CD4-positive, alpha-beta memory T cell (primary cell): Measurements from ENCODE around the gene ZNF423. TPM values are rescaled to one million over a fixed set of nuclear protein-coding genes. Genes with fewer than 3 reads are reported as not detected.

Experiments
- CTCF ChIA-PET: fragments of 350-600 bp; sonication (Branson Sonifier 250); formaldehyde crosslinking; loops from one replicate; lab custom pipeline; 2021; ENCODE audit warnings: inconsistent platforms; ENCODE audit not compliant: partially characterized antibody; lab: Charles Lee
- POLR2A ChIA-PET: fragments of 350-600 bp; sonication (Branson Sonifier 250); formaldehyde crosslinking; loops from one replicate; lab custom pipeline; 2021; ENCODE audit not compliant: partially characterized antibody; lab: Charles Lee
- DNase-seq, 5 donors: peaks; one replicate each; pipeline versions ENCODE4 v3.0.0 to v3.0.0-alpha.2; 2020 to 2022; ENCODE audit warnings: mixed read lengths in 1 of 5
- H3K27ac ChIP-seq: one replicate; pipeline ENCODE4 v1.7.0; 2013; ENCODE audit warnings: low read depth, low read length
- H3K27me3 ChIP-seq: 2 replicates; pipeline ENCODE4 v1.7.0; 2013; ENCODE audit warnings: mild to moderate bottlenecking, low read length, moderate library complexity; ENCODE audit not compliant: insufficient read depth
- H3K36me3 ChIP-seq: 2 replicates; pipeline ENCODE4 v1.7.0; 2013; ENCODE audit warnings: mild to moderate bottlenecking, low read length, moderate library complexity; ENCODE audit not compliant: insufficient read depth
- H3K4me1 ChIP-seq: 2 replicates; pipeline ENCODE4 v1.7.0; 2013; ENCODE audit warnings: mild to moderate bottlenecking, low read length, moderate library complexity; ENCODE audit not compliant: insufficient read depth
- H3K4me3 ChIP-seq, 2 donors: one replicate each; pipeline ENCODE4 v1.7.0; 2013; ENCODE audit warnings: low read length in 2 of 2, mild to moderate bottlenecking in 1 of 2
- H3K9me3 ChIP-seq, 2 donors: one replicate each; pipeline ENCODE4 v1.7.0; 2013; ENCODE audit warnings: low read length in 2 of 2, control low read depth in 1 of 2; ENCODE audit not compliant: control insufficient read depth in 1 of 2
- H3K27ac Mint-ChIP-seq, 7 donors: one replicate each; pipeline ENCODE4 v1.8.0; 2020 to 2021; ENCODE audit warnings: mixed read lengths in 7 of 7, mild to moderate bottlenecking in 6 of 7, inconsistent platforms in 3 of 7, moderate library complexity in 3 of 7
- H3K27me3 Mint-ChIP-seq, 2 donors: one replicate each; pipeline ENCODE4 v1.8.0; 2020 to 2021; ENCODE audit warnings: mixed read lengths in 2 of 2
- H3K36me3 Mint-ChIP-seq, 2 donors: one replicate each; pipeline ENCODE4 v1.8.0; 2020 to 2021; ENCODE audit warnings: mixed read lengths in 2 of 2, inconsistent platforms in 1 of 2, mild to moderate bottlenecking in 1 of 2
- H3K4me1 Mint-ChIP-seq, 4 donors: one replicate each; pipeline ENCODE4 v1.8.0; 2020 to 2021; ENCODE audit warnings: mixed read lengths in 4 of 4, mild to moderate bottlenecking in 1 of 4
- H3K4me3 Mint-ChIP-seq, 8 donors: one replicate each; pipeline ENCODE4 v1.8.0; 2020 to 2021; ENCODE audit warnings: mixed read lengths in 8 of 8, mild to moderate bottlenecking in 7 of 8, moderate library complexity in 6 of 8, inconsistent platforms in 3 of 8
- H3K9me3 Mint-ChIP-seq, 8 donors: one replicate each; pipeline ENCODE4 v1.8.0; 2020 to 2021; ENCODE audit warnings: mixed read lengths in 8 of 8, mild to moderate bottlenecking in 5 of 8, inconsistent platforms in 3 of 8, moderate library complexity in 1 of 8
- intact Hi-C: fragments of 100-400 bp; cut with micrococcal nuclease; formaldehyde crosslinking; loops from one replicate; pipeline ENCODE4 v1.15.1; 2023
- polyA plus RNA-seq, 2 donors: library from polyadenylated mRNA; unstranded; fragments of 300-500 nt; fragmentation: Illumina TruSeq; gene quantifications; one replicate each; pipeline ENCODE4 v1.2.3, GENCODE V29; 2021
- total RNA-seq, 2 experiments: library from RNA; stranded (reverse); gene quantifications; one replicate each; pipeline ENCODE4 v1.2.3, GENCODE V29; 2021

The ZNF423 gene
- total and polyA plus RNA-seq, 4 experiments from 2014 or later: not detected

DNA sequence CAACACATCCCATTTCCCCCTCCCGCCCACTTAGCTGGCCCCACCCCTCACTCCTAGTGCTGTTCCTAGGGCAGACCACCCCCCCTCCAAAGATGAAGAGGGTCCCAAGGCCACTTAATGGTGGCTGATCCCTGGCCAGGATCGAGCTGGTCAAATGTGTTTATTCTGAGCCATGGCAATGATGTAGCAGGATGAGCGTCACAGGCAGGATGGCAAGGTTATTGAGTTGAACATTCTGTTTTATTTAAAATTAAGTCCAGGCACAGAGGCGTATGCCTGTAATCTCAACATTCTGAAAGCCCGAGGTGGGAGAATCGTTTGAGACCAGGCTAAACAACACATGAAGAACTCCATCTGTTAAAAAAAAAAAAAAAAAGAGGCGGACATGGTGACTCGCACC lies 12.2 kb downstream of the ZNF423 start:
- H3K9me3 Mint-ChIP-seq: no peaks in the 10 kb centered on the region
- H3K4me3 Mint-ChIP-seq: no peak overlapping the region
- H3K27ac ChIP-seq: no peak overlapping the region
- no peaks in the 10 kb centered on the region for H3K36me3 ChIP-seq
- no peaks in the 10 kb centered on the region for H3K4me1 ChIP-seq
- H3K4me3 ChIP-seq: no peak overlapping the region
- ChIA-PET POLR2A (no interaction called here), CTCF (no interaction called here)
- no peak for DNase-seq
- H3K36me3 Mint-ChIP-seq: no peaks in the 10 kb centered on the region
- no peak overlapping the region for H3K27ac Mint-ChIP-seq
- H3K4me1 Mint-ChIP-seq: peaks cover 0 to 2% (median 0%) of the 10 kb centered on the region in 4 donors
- no peaks in the 10 kb centered on the region for H3K27me3 ChIP-seq
- peaks cover 12 to 35% of the 10 kb centered on the region in 2 donors for H3K27me3 Mint-ChIP-seq
- intact Hi-C loops: no loop called here
- H3K9me3 ChIP-seq: no peaks in the 10 kb centered on the region

DNA sequence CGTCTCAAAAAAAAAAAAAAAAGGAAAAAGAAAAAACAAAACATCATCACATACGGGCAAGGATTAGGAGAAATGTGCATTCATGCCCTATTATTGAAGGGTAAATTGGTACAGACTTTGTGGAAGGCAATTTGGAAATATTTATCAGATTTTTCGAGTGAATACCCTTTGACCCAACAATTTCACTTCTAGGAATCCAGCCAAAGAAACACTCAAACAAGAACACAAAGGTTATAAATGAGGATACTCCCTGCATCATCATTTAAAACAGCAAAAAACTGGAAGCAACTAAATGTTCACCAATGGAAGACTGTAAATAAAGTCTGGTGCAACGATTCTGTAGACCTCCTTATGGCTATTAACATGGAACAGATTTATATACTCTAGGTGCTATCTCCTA lies 12.9 kb downstream of the ZNF423 start:
- Histone ChIP-seq H3K36me3 (no peaks in the 10 kb centered on the region), H3K27ac (no peak overlapping the region), H3K4me3 (no peak overlapping the region), H3K4me1 (no peaks in the 10 kb centered on the region), H3K9me3 (no peaks in the 10 kb centered on the region), H3K27me3 (no peaks in the 10 kb centered on the region)
- Mint-ChIP-seq H3K27me3 (peaks cover 15 to 28% of the 10 kb centered on the region in 2 donors), H3K4me1 (peaks cover 0 to 2% (median 0%) of the 10 kb centered on the region in 4 donors), H3K4me3 (no peak overlapping the region), H3K9me3 (no peaks in the 10 kb centered on the region), H3K27ac (no peak overlapping the region), H3K36me3 (no peaks in the 10 kb centered on the region)
- ChIA-PET CTCF (no interaction called here), POLR2A (no interaction called here)
- intact Hi-C loops: no loop called here
- no peak for DNase-seq

DNA sequence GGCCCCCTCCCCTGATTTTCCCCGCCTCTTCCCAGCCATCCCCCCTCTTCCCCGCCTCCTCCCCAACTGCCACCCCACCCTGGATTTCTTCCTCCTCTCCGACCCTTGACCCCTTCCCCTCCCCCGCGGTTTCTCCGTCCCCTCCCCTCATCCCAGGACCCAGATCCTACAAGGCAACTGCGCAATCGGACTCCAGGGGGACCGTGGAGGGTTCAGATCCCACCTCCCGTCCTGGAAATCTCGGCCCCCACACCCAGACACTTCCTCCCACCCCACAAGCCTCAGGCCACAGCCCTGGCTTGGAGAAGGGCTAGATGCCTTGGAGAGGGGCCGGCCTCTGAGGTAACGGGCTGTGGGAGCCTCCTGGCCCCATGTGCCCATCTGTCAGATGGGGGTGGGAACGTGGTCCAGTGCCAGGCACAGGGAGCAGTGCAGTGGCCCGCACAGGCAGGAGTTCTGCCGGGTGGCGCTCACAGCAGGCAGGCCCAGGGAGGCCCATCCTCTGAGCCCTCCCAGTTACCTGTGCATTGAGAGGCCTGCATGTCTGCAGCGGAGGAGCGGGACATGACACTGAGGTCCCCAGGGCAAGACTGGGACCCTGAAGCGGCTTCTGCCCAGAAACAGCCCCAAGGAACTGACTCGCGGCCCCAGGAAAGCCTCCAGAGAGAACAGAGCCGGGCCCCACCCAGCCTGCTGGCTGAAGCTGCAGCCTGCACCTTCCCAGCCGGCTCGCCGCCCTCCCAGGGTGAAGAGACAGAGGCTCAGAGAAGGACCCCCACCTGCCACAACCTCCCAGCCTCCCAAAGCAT lies 16.7 kb downstream of the ZNF423 start:
- POLR2A ChIA-PET: no interaction called here
- H3K27me3 ChIP-seq: no peaks in the 10 kb centered on the region
- CTCF ChIA-PET: no interaction called here
- H3K9me3 ChIP-seq: no peaks in the 10 kb centered on the region
- Mint-ChIP-seq H3K27ac (no peak overlapping the region), H3K9me3 (no peaks in the 10 kb centered on the region), H3K4me1 (peaks cover 0 to 2% (median 0%) of the 10 kb centered on the region in 4 donors), H3K4me3 (no peak overlapping the region), H3K36me3 (no peaks in the 10 kb centered on the region), H3K27me3 (peaks cover 16 to 30% of the 10 kb centered on the region in 2 donors)
- intact Hi-C loops: no loop called here
- H3K4me3 ChIP-seq: no peak overlapping the region
- no peaks in the 10 kb centered on the region for H3K36me3 ChIP-seq
- H3K4me1 ChIP-seq: no peaks in the 10 kb centered on the region
- H3K27ac ChIP-seq: no peak overlapping the region
- no peak for DNase-seq

DNA sequence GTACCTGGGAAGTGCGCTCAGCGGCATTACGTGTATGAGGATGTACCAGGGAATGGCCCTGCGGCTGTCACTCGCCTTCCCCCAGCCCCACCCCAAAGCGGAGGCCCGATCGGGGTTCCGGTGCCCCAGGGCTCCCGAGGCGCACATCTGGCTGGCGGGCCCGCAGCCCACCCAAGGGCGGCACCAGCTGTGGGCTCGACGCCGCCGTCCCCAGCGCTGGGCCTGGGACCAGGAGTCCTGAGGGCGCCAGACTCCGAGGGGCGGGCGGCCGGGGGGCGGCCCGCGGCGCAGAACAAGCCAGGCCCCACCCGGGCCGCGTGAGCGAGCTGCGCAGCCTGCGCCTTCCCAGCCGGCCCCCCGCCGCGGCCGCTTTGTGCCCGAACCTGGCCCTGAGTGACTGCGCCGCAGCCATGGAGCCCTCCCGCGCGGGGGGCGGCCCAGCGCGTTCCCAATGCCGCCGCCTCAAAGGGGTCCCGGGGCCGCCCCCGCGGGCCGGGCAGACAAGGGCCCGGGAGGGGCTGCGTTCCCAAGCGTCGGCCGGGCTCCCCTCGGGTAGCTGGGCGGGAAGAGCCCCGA lies 17.4 kb downstream of the ZNF423 start:
- H3K27me3 ChIP-seq: no peaks in the 10 kb centered on the region
- CTCF ChIA-PET: no interaction called here
- no peak overlapping the region for H3K4me3 Mint-ChIP-seq

DNA sequence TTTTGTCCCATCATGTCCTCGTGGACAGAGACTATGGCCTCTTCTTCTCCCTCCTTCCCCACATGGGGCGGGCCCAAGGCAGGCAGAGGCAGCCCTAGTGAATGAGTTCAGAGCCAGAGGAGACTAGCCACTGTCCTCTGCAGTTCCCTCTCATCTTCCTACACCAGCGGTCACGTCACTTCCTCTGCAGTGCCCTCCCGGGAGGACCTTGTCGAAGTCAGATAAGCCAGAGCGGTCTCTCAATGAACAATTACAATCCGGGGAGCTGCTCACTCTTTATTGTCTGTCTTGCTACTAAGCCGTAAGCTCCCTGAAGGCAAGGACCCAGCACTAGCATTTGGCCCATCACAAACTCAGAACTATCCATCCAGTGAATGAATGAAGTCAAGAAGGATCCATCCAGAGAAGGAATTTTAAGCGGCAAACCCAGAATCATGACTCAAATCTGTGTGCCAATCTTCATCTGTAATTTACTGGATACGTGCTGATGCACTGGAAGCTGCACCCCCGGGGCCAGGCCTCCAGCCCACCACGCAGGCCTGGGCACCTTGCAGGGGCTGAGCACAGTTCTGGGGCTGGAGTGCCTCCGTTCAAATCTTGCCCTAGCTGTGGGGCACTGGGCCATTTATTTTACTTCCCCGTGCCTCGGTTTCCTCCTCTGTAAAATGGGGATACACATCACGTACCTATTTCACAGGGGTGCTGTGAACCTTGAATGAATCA lies 18.1 kb downstream of the ZNF423 start:
- no peak overlapping the region for H3K4me3 Mint-ChIP-seq
- no peak overlapping the region for H3K4me3 ChIP-seq
- POLR2A ChIA-PET: no interaction called here
- no peaks in the 10 kb centered on the region for H3K36me3 ChIP-seq
- no peaks in the 10 kb centered on the region for H3K36me3 Mint-ChIP-seq
- intact Hi-C loops: no loop called here
- H3K9me3 ChIP-seq: no peaks in the 10 kb centered on the region
- CTCF ChIA-PET: no interaction called here
- H3K27me3 ChIP-seq: no peaks in the 10 kb centered on the region
- peaks cover 0 to 2% (median 0%) of the 10 kb centered on the region in 4 donors for H3K4me1 Mint-ChIP-seq
- peaks cover 17 to 26% of the 10 kb centered on the region in 2 donors for H3K27me3 Mint-ChIP-seq
- H3K27ac Mint-ChIP-seq: no peak overlapping the region
- no peaks in the 10 kb centered on the region for H3K9me3 Mint-ChIP-seq
- no peak for DNase-seq
- no peaks in the 10 kb centered on the region for H3K4me1 ChIP-seq
- no peak overlapping the region for H3K27ac ChIP-seq

More for the DNA sequence above, 17.4 kb downstream of the ZNF423 start:
- H3K9me3 Mint-ChIP-seq: no peaks in the 10 kb centered on the region
- DNase-seq: no peak
- peaks cover 0 to 2% (median 0%) of the 10 kb centered on the region in 4 donors for H3K4me1 Mint-ChIP-seq
- intact Hi-C loops: no loop called here
- Histone ChIP-seq H3K4me1 (no peaks in the 10 kb centered on the region), H3K9me3 (no peaks in the 10 kb centered on the region), H3K36me3 (no peaks in the 10 kb centered on the region), H3K4me3 (no peak overlapping the region), H3K27ac (no peak overlapping the region)
- POLR2A ChIA-PET: no interaction called here
- no peak overlapping the region for H3K27ac Mint-ChIP-seq
- H3K36me3 Mint-ChIP-seq: no peaks in the 10 kb centered on the region
- peaks cover 17 to 30% of the 10 kb centered on the region in 2 donors for H3K27me3 Mint-ChIP-seq

DNA sequence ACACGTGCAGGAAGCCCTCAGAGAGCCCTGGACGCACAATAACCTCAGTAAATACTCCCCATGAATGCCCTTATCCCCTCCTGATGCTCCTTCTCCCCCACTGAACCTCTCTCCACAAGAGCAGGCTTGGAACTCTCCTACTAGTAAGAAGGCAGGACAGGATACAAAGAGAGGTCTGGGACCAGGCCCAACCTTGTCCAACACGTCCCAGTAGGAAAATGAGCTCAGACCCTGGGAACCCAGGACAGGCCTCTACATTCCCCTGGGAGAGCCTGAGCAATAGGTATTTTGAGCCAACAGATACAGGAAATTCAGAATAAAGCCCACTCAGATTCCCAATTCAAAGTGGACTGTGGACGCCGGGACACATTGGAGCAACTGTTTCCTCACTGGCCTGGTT lies 19.2 kb downstream of the ZNF423 start:
- intact Hi-C loops: no loop called here
- Mint-ChIP-seq H3K36me3 (no peaks in the 10 kb centered on the region), H3K4me3 (no peak overlapping the region), H3K27ac (no peak overlapping the region), H3K4me1 (peaks cover 0 to 2% (median 0%) of the 10 kb centered on the region in 4 donors), H3K9me3 (no peaks in the 10 kb centered on the region), H3K27me3 (peaks cover 18 to 25% of the 10 kb centered on the region in 2 donors)
- Histone ChIP-seq H3K27ac (no peak overlapping the region), H3K4me3 (no peak overlapping the region), H3K9me3 (no peaks in the 10 kb centered on the region), H3K4me1 (no peaks in the 10 kb centered on the region), H3K36me3 (no peaks in the 10 kb centered on the region), H3K27me3 (no peaks in the 10 kb centered on the region)
- POLR2A ChIA-PET: no interaction called here
- DNase-seq: no peak
- CTCF ChIA-PET: no interaction called here

DNA sequence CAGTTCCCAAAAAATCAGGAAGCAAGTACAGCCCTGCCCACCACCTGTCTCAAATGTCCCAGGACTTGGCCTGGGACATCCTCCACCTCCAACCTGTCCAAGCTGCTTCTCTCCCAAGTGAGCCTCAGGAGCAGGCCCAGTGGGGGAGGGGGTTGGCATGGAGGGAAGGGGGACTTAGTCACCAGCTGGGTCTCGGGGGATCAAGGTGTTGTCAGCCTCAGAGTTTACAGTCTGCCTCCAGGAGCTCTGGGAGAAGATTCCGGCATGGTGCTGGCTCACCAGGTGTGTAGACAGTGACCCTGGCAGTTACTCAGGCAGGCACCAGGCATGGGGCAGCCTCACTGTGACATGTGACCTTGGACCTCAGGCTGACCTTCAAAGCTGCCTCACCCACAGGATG lies 19.7 kb downstream of the ZNF423 start:
- Histone ChIP-seq H3K9me3 (no peaks in the 10 kb centered on the region), H3K4me1 (no peaks in the 10 kb centered on the region), H3K36me3 (no peaks in the 10 kb centered on the region), H3K27ac (no peak overlapping the region), H3K27me3 (no peaks in the 10 kb centered on the region), H3K4me3 (no peak overlapping the region)
- Mint-ChIP-seq H3K9me3 (no peaks in the 10 kb centered on the region), H3K27me3 (peaks cover 19 to 23% of the 10 kb centered on the region in 2 donors), H3K36me3 (no peaks in the 10 kb centered on the region), H3K4me1 (peaks cover 0 to 2% (median 0%) of the 10 kb centered on the region in 4 donors), H3K27ac (no peak overlapping the region), H3K4me3 (no peak overlapping the region)
- intact Hi-C loops: no loop called here
- POLR2A ChIA-PET: no interaction called here
- CTCF ChIA-PET: no interaction called here
- no peak for DNase-seq
